ENCODE results near the gene IPO11.

The IPO11 gene

GRCh38 chr5:62575489-62575888 is 162.9 kb downstream of the IPO11 start:
- no peak overlapping the region for H3K27ac ChIP-seq (ENCODE audit: low read length, poor library complexity, severe bottlenecking)
- no peak overlapping the region for H2AFZ ChIP-seq (ENCODE audit: low read depth, low read length)
- no peak overlapping the region for H3K18ac ChIP-seq (ENCODE audit: low read depth in 1 of 2, low read length in 2 of 2)
- H2AK5ac ChIP-seq (ENCODE audit: low read length, severe bottlenecking), result no peak overlapping the region
- peaks cover 0 to 8% of the 10 kb centered on the region in 2 experiments for H3K36me3 ChIP-seq (ENCODE audit: control insufficient read depth in 1 of 2, insufficient read depth in 2 of 2, low read depth in 1 of 2, low read length in 2 of 2)
- no peak overlapping the region for H2BK12ac ChIP-seq (ENCODE audit: low read length in 2 of 2)
- H3K9me3 ChIP-seq (ENCODE audit: control insufficient read depth, low read length), result no peaks in the 10 kb centered on the region
- H3K14ac ChIP-seq (ENCODE audit: low read length in 2 of 2), result no peak overlapping the region
- H2BK5ac ChIP-seq (ENCODE audit: low read depth, low read length, poor library complexity, severe bottlenecking), result no peak overlapping the region
- no peak overlapping the region for H2BK120ac ChIP-seq (ENCODE audit: low read depth, low read length)
- H3K4me2 ChIP-seq (ENCODE audit: low read length, poor library complexity, severe bottlenecking), result no peak overlapping the region
- peaks cover 3% of the 10 kb centered on the region for H3K79me1 ChIP-seq (replicated peaks; ENCODE audit: low read length, poor library complexity, severe bottlenecking)
- H3K27me3 ChIP-seq (ENCODE audit: control insufficient read depth in 1 of 2, insufficient read depth in 1 of 2, low read length in 2 of 2), result no peaks in the 10 kb centered on the region
- DNase-seq, result no peak
- H3K9ac ChIP-seq (ENCODE audit: low read length), result no peak overlapping the region
- H3K23ac ChIP-seq (ENCODE audit: low read length in 2 of 2), result no peak overlapping the region
- no peak overlapping the region for H2BK15ac ChIP-seq (ENCODE audit: low read depth, poor library complexity, severe bottlenecking)
- no peak overlapping the region for H4K91ac ChIP-seq (ENCODE audit: low read length)
- H3K4ac ChIP-seq (ENCODE audit: low read depth in 1 of 2, low read length in 2 of 2), result no peak overlapping the region
- 75% methylated on average over 1 of the region's 1 CpG for WGBS
- no peak overlapping the region for H4K8ac ChIP-seq (ENCODE audit: low read length)
- no peaks in the 10 kb centered on the region for H3K4me1 ChIP-seq (ENCODE audit: control insufficient read depth, insufficient read depth, low read depth, low read length)
- H3K4me3 ChIP-seq (ENCODE audit: insufficient read depth in 1 of 2, low read depth in 1 of 2, low read length in 2 of 2), result no peak overlapping the region

GRCh38 chr5:62576570-62577170 is 164.1 kb downstream of the IPO11 start:
- Histone ChIP-seq H3K27me3 (ENCODE audit: control insufficient read depth in 1 of 2, insufficient read depth in 1 of 2, low read length in 2 of 2) (no peaks in the 10 kb centered on the region), H3K4me3 (ENCODE audit: insufficient read depth in 1 of 2, low read depth in 1 of 2, low read length in 2 of 2) (no peak overlapping the region), H3K9ac (ENCODE audit: low read length) (no peak overlapping the region), H2BK15ac (ENCODE audit: low read depth, poor library complexity, severe bottlenecking) (no peak overlapping the region), H2BK5ac (ENCODE audit: low read depth, low read length, poor library complexity, severe bottlenecking) (no peak overlapping the region), H3K79me1 (replicated peaks; ENCODE audit: low read length, poor library complexity, severe bottlenecking) (peaks cover 3% of the 10 kb centered on the region), H3K27ac (ENCODE audit: low read length, poor library complexity, severe bottlenecking) (no peak overlapping the region), H2AFZ (ENCODE audit: low read depth, low read length) (no peak overlapping the region), H4K8ac (ENCODE audit: low read length) (no peak overlapping the region), H3K36me3 (ENCODE audit: control insufficient read depth in 1 of 2, insufficient read depth in 2 of 2, low read depth in 1 of 2, low read length in 2 of 2) (peaks cover 0 to 12% of the 10 kb centered on the region in 2 experiments), H3K4ac (ENCODE audit: low read depth in 1 of 2, low read length in 2 of 2) (no peak overlapping the region), H3K9me3 (ENCODE audit: control insufficient read depth, low read length) (no peaks in the 10 kb centered on the region), H3K14ac (ENCODE audit: low read length in 2 of 2) (no peak overlapping the region), H4K91ac (ENCODE audit: low read length) (no peak overlapping the region), H2AK5ac (ENCODE audit: low read length, severe bottlenecking) (no peak overlapping the region), H3K4me2 (ENCODE audit: low read length, poor library complexity, severe bottlenecking) (no peak overlapping the region), H2BK120ac (ENCODE audit: low read depth, low read length) (no peak overlapping the region), H3K4me1 (ENCODE audit: control insufficient read depth, insufficient read depth, low read depth, low read length) (no peaks in the 10 kb centered on the region), H3K18ac (ENCODE audit: low read depth in 1 of 2, low read length in 2 of 2) (no peak overlapping the region), H2BK12ac (ENCODE audit: low read length in 2 of 2) (no peak overlapping the region), H3K23ac (ENCODE audit: low read length in 2 of 2) (no peak overlapping the region)
- no peak for DNase-seq
- 92% methylated on average over 3 of the region's 4 CpGs for WGBS

GRCh38 chr5:62577488-62577887 is 164.9 kb downstream of the IPO11 start:
- Histone ChIP-seq H3K4ac (ENCODE audit: low read depth in 1 of 2, low read length in 2 of 2) (no peak overlapping the region), H2AFZ (ENCODE audit: low read depth, low read length) (no peak overlapping the region), H2BK5ac (ENCODE audit: low read depth, low read length, poor library complexity, severe bottlenecking) (no peak overlapping the region), H2BK12ac (ENCODE audit: low read length in 2 of 2) (no peak overlapping the region), H3K9ac (ENCODE audit: low read length) (no peak overlapping the region), H4K8ac (ENCODE audit: low read length) (no peak overlapping the region), H3K18ac (ENCODE audit: low read depth in 1 of 2, low read length in 2 of 2) (no peak overlapping the region), H3K4me2 (ENCODE audit: low read length, poor library complexity, severe bottlenecking) (no peak overlapping the region), H3K9me3 (ENCODE audit: control insufficient read depth, low read length) (no peaks in the 10 kb centered on the region), H3K79me1 (replicated peaks; ENCODE audit: low read length, poor library complexity, severe bottlenecking) (peaks cover 3% of the 10 kb centered on the region), H3K23ac (ENCODE audit: low read length in 2 of 2) (no peak overlapping the region), H3K4me3 (ENCODE audit: insufficient read depth in 1 of 2, low read depth in 1 of 2, low read length in 2 of 2) (no peak overlapping the region), H2BK15ac (ENCODE audit: low read depth, poor library complexity, severe bottlenecking) (no peak overlapping the region), H3K27ac (ENCODE audit: low read length, poor library complexity, severe bottlenecking) (no peak overlapping the region), H3K14ac (ENCODE audit: low read length in 2 of 2) (no peak overlapping the region), H2AK5ac (ENCODE audit: low read length, severe bottlenecking) (no peak overlapping the region), H3K36me3 (ENCODE audit: control insufficient read depth in 1 of 2, insufficient read depth in 2 of 2, low read depth in 1 of 2, low read length in 2 of 2) (peaks cover 0 to 12% of the 10 kb centered on the region in 2 experiments), H2BK120ac (ENCODE audit: low read depth, low read length) (no peak overlapping the region), H3K4me1 (ENCODE audit: control insufficient read depth, insufficient read depth, low read depth, low read length) (no peaks in the 10 kb centered on the region), H4K91ac (ENCODE audit: low read length) (no peak overlapping the region), H3K27me3 (ENCODE audit: control insufficient read depth in 1 of 2, insufficient read depth in 1 of 2, low read length in 2 of 2) (no peaks in the 10 kb centered on the region)
- no peak for DNase-seq
- WGBS, result no CpG with 5 or more reads among the region's 1 CpG

DNA sequence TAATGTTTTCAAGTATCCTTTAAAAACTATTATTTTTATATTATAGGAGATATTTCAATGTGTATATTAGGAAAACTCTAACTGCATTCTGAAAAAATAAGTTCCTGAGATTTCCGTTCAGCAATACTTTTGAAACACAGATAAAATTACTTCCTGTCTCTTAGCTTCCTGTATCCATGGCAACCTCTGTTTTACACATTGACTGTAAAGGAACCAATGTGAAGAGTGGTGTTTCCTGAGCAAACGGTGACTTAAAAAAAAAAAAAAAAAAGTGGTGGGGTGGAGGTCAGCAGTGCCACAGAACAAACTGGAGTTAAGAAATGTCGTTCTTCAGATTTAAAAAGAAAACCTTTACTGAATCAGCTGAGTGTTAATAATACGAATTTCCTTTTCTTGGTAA is 166.0 kb downstream of the IPO11 start, which contains the start of gene LRRC70:
LRRC70 (plus strand) TSS at position 280 of the 400 bp plus-strand sequence. CDS start 620 bp downstream, outside the sequence.
- Histone ChIP-seq H3K9ac (ENCODE audit: low read length) (no peak within 1 kb of the TSS), H3K14ac (ENCODE audit: low read length in 2 of 2) (no peak within 1 kb of the TSS), H2BK12ac (ENCODE audit: low read length in 2 of 2) (no peak within 1 kb of the TSS), H3K4me3 (ENCODE audit: insufficient read depth in 1 of 2, low read depth in 1 of 2, low read length in 2 of 2) (no peak within 1 kb of the TSS), H3K27me3 (ENCODE audit: control insufficient read depth in 1 of 2, insufficient read depth in 1 of 2, low read length in 2 of 2) (no peaks in the 10 kb centered on the region), H3K79me1 (replicated peaks; ENCODE audit: low read length, poor library complexity, severe bottlenecking) (peaks cover 1% of the 10 kb centered on the region), H4K8ac (ENCODE audit: low read length) (no peak within 1 kb of the TSS), H4K91ac (ENCODE audit: low read length) (no peak within 1 kb of the TSS), H3K9me3 (ENCODE audit: control insufficient read depth, low read length) (no peaks in the 10 kb centered on the region), H3K4ac (ENCODE audit: low read depth in 1 of 2, low read length in 2 of 2) (no peak within 1 kb of the TSS), H3K36me3 (ENCODE audit: control insufficient read depth in 1 of 2, insufficient read depth in 2 of 2, low read depth in 1 of 2, low read length in 2 of 2) (peaks cover 0 to 12% of the 10 kb centered on the region in 2 experiments), H2BK15ac (ENCODE audit: low read depth, poor library complexity, severe bottlenecking) (no peak within 1 kb of the TSS), H2BK5ac (ENCODE audit: low read depth, low read length, poor library complexity, severe bottlenecking) (no peak within 1 kb of the TSS), H2AK5ac (ENCODE audit: low read length, severe bottlenecking) (no peak within 1 kb of the TSS), H3K4me2 (ENCODE audit: low read length, poor library complexity, severe bottlenecking) (no peak within 1 kb of the TSS), H3K23ac (ENCODE audit: low read length in 2 of 2) (no peak within 1 kb of the TSS), H2BK120ac (ENCODE audit: low read depth, low read length) (no peak within 1 kb of the TSS), H2AFZ (ENCODE audit: low read depth, low read length) (no peak within 1 kb of the TSS), H3K27ac (ENCODE audit: low read length, poor library complexity, severe bottlenecking) (no peak within 1 kb of the TSS), H3K4me1 (ENCODE audit: control insufficient read depth, insufficient read depth, low read depth, low read length) (no peaks in the 10 kb centered on the region), H3K18ac (ENCODE audit: low read depth in 1 of 2, low read length in 2 of 2) (no peak within 1 kb of the TSS)
- 0% methylated on average over 1 of the region's 4 CpGs for WGBS
- peak; percentile 95 for DNase-seq
